ENCODE results near the gene LIN37. TPM values are rescaled to one million over a fixed set of nuclear protein-coding genes. Genes with fewer than 3 reads are reported as not detected.

Gene LIN37
- total and polyA plus RNA-seq, 2 of the 13 experiments (the other 11 are each of a cell fraction or from before 2014, with no cell fraction given): 6.3 to 8.7 TPM

- TF ChIP-seq, protein P1, sequence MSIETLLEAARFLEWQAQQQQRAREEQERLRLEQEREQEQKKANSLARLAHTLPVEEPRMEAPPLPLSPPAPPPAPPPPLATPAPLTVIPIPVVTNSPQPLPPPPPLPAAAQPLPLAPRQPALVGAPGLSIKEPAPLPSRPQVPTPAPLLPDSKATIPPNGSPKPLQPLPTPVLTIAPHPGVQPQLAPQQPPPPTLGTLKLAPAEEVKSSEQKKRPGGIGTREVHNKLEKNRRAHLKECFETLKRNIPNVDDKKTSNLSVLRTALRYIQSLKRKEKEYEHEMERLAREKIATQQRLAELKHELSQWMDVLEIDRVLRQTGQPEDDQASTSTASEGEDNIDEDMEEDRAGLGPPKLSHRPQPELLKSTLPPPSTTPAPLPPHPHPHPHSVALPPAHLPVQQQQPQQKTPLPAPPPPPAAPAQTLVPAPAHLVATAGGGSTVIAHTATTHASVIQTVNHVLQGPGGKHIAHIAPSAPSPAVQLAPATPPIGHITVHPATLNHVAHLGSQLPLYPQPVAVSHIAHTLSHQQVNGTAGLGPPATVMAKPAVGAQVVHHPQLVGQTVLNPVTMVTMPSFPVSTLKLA (IDR thresholded peaks at IDR 0.05): no peak
- TF ChIP-seq THRA (CRISPR knock-in tag; IDR thresholded peaks at IDR 0.05; ENCODE audit: borderline replicate concordance) (no peak), MXI1 (IDR thresholded peaks at IDR 0.05; ENCODE audit: borderline replicate concordance, low read depth, low read length) (peak; percentile 86; the same call in 2 of the 3 replicates), BCL3 (CRISPR knock-in tag; IDR thresholded peaks at IDR 0.05) (0 out of 2 replicates have a peak, but pooled peaks have one; percentile 22), HDAC1 (CRISPR knock-in tag; IDR thresholded peaks at IDR 0.05) (0 out of 2 replicates have a peak, but pooled peaks have one; percentile 12), ZNF224 (CRISPR knock-in tag; IDR thresholded peaks at IDR 0.05) (0 out of 2 replicates have a peak, but pooled peaks have one; percentile 39), ASH2L (IDR thresholded peaks at IDR 0.05; ENCODE audit: insufficient read length, low read depth, low read length) (peak; percentile 27), ISL2 (CRISPR knock-in tag; IDR thresholded peaks at IDR 0.05) (no peak), PPARG (CRISPR knock-in tag; conservative IDR thresholded peaks at IDR 0.05) (no peak), RFX3 (CRISPR knock-in tag; IDR thresholded peaks at IDR 0.05) (peak; percentile 72), NFKB2 (CRISPR knock-in tag; IDR thresholded peaks at IDR 0.05; ENCODE audit: borderline replicate concordance) (no peak), CEBPB (IDR thresholded peaks at IDR 0.05; ENCODE audit: borderline replicate concordance, low read depth, low read length) (peak; percentile 67), KDM2A (CRISPR knock-in tag; IDR thresholded peaks at IDR 0.05; ENCODE audit: borderline replicate concordance, low read depth) (no peak), YY1 (IDR thresholded peaks at IDR 0.05; ENCODE audit: insufficient read depth, insufficient replicate concordance, low read depth, low read length) (peak; percentile 90), REL (CRISPR knock-in tag; conservative IDR thresholded peaks at IDR 0.05) (no peak), NONO (IDR thresholded peaks at IDR 0.05) (no peak), NONO (CRISPR knock-in tag; conservative IDR thresholded peaks at IDR 0.05) (no peak), TGIF2 (CRISPR knock-in tag; IDR thresholded peaks at IDR 0.05) (0 out of 2 replicates have a peak, but pooled peaks have one; percentile 29), GABPB1 (CRISPR knock-in tag; IDR thresholded peaks at IDR 0.05) (peak; percentile 96), ZBTB42 (CRISPR knock-in tag; IDR thresholded peaks at IDR 0.05) (no peak)
- TF ChIP-seq, protein P2, sequence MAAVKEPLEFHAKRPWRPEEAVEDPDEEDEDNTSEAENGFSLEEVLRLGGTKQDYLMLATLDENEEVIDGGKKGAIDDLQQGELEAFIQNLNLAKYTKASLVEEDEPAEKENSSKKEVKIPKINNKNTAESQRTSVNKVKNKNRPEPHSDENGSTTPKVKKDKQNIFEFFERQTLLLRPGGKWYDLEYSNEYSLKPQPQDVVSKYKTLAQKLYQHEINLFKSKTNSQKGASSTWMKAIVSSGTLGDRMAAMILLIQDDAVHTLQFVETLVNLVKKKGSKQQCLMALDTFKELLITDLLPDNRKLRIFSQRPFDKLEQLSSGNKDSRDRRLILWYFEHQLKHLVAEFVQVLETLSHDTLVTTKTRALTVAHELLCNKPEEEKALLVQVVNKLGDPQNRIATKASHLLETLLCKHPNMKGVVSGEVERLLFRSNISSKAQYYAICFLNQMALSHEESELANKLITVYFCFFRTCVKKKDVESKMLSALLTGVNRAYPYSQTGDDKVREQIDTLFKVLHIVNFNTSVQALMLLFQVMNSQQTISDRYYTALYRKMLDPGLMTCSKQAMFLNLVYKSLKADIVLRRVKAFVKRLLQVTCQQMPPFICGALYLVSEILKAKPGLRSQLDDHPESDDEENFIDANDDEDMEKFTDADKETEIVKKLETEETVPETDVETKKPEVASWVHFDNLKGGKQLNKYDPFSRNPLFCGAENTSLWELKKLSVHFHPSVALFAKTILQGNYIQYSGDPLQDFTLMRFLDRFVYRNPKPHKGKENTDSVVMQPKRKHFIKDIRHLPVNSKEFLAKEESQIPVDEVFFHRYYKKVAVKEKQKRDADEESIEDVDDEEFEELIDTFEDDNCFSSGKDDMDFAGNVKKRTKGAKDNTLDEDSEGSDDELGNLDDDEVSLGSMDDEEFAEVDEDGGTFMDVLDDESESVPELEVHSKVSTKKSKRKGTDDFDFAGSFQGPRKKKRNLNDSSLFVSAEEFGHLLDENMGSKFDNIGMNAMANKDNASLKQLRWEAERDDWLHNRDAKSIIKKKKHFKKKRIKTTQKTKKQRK (IDR thresholded peaks at IDR 0.05; ENCODE audit: low read length): no peak
- TF ChIP-seq, protein P3, sequence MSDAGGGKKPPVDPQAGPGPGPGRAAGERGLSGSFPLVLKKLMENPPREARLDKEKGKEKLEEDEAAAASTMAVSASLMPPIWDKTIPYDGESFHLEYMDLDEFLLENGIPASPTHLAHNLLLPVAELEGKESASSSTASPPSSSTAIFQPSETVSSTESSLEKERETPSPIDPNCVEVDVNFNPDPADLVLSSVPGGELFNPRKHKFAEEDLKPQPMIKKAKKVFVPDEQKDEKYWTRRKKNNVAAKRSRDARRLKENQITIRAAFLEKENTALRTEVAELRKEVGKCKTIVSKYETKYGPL (CRISPR knock-in tag; IDR thresholded peaks at IDR 0.05): no peak
These were observed 2.9 kb upstream of the LIN37 start, which contains the start of the genes PSENEN and U2AF1L4 (continued) for GRCh38 chr19:35745328-35746086.
